IMR-90 (cell line): Measurements from ENCODE around the gene FBXO31. TPM values are rescaled to one million over a fixed set of nuclear protein-coding genes. Genes with fewer than 3 reads are reported as not detected.

Experiments
- ATAC-seq: fragments of 200-7000 bp; cut with Tn5 transposase; 2 replicates; pipeline ENCODE4 v1.9.1; 2020; ENCODE audit warnings: low read depth, mild to moderate bottlenecking, moderate library complexity
- BruUV-seq: library from RNA; stranded (reverse); fragments of 400-500 nt; replicated peaks from 2 replicates; lab custom pipeline; 2021; lab: Mats Ljungman, UMichigan
- CTCF ChIA-PET: fragments of 300-600 bp; formaldehyde crosslinking; extraction: SDS; loops from one replicate; lab custom pipeline; 2021; ENCODE audit warnings: antibody characterized with exemption; lab: Yijun Ruan, JAX
- POLR2A ChIA-PET: fragments of 300-600 bp; sonication (Branson Sonifier 250); formaldehyde crosslinking; loops from one replicate; lab custom pipeline; 2022; ENCODE audit warnings: antibody characterized with exemption; ENCODE audit not compliant: unreplicated experiment; lab: Charles Lee
- DNase-seq: peaks from one replicate; pipeline ENCODE4 v3.0.0; 2013
- H2AFZ ChIP-seq: replicated peaks from 2 replicates; pipeline ENCODE3; 2013; ENCODE audit warnings: low read length, mild to moderate bottlenecking; ENCODE audit not compliant: poor library complexity
- H2AK5ac ChIP-seq: 2 replicates; pipeline ENCODE4 v1.6.1; 2013; ENCODE audit warnings: low read depth, low read length, inconsistent platforms
- H2AK9ac ChIP-seq: replicated peaks from 2 replicates; pipeline ENCODE3; 2013; ENCODE audit warnings: mild to moderate bottlenecking, low read depth, low read length, moderate library complexity; ENCODE audit not compliant: poor library complexity
- H2BK120ac ChIP-seq: 2 replicates; pipeline ENCODE4 v1.6.1; 2013; ENCODE audit warnings: low read depth, low read length, inconsistent platforms
- H2BK15ac ChIP-seq: 3 replicates; pipeline ENCODE4 v1.6.1; 2013; ENCODE audit warnings: low read depth, low read length, inconsistent platforms
- H2BK20ac ChIP-seq: 2 replicates; pipeline ENCODE4 v1.6.1; 2013; ENCODE audit warnings: low read depth, mild to moderate bottlenecking, inconsistent platforms, low read length, moderate library complexity
- H2BK5ac ChIP-seq: 2 replicates; pipeline ENCODE4 v1.6.1; 2013; ENCODE audit warnings: mild to moderate bottlenecking, low read depth, low read length, inconsistent platforms; ENCODE audit not compliant: poor library complexity, severe bottlenecking
- H3K14ac ChIP-seq: replicated peaks from 2 replicates; pipeline ENCODE4 v1.6.1; 2013; ENCODE audit warnings: low read depth, low read length, inconsistent platforms
- H3K18ac ChIP-seq: 2 replicates; pipeline ENCODE4 v1.6.1; 2013; ENCODE audit warnings: low read depth, low read length, control low read depth
- H3K23ac ChIP-seq: 2 replicates; pipeline ENCODE4 v1.6.1; 2013; ENCODE audit warnings: low read depth, low read length, inconsistent platforms
- H3K27ac ChIP-seq: 2 replicates; pipeline ENCODE4 v1.5.1; 2013; ENCODE audit warnings: mild to moderate bottlenecking, control low read depth, low read length; ENCODE audit not compliant: insufficient read depth
- H3K27me3 ChIP-seq: 2 replicates; pipeline ENCODE4 v1.6.1; 2013; ENCODE audit warnings: low read length; ENCODE audit not compliant: control insufficient read depth, insufficient read depth
- H3K36me3 ChIP-seq: 2 replicates; pipeline ENCODE4 v1.6.1; 2013; ENCODE audit warnings: low read length, mixed read lengths; ENCODE audit not compliant: control insufficient read depth, insufficient read depth
- H3K4ac ChIP-seq: 2 replicates; pipeline ENCODE4 v1.6.1; 2013; ENCODE audit warnings: low read depth, low read length, inconsistent platforms
- H3K4me1 ChIP-seq: 2 replicates; pipeline ENCODE4 v1.6.1; 2013; ENCODE audit warnings: low read length, mixed read lengths; ENCODE audit not compliant: control insufficient read depth, insufficient read depth
- H3K4me2 ChIP-seq: 2 replicates; pipeline ENCODE4 v1.6.1; 2013; ENCODE audit warnings: low read depth, mild to moderate bottlenecking, control low read depth, low read length, moderate library complexity
- H3K4me3 ChIP-seq: 2 replicates; pipeline ENCODE4 v1.5.1; 2013; ENCODE audit warnings: low read depth, mild to moderate bottlenecking, control low read depth, low read length, moderate library complexity; ENCODE audit not compliant: insufficient read depth
- H3K56ac ChIP-seq: 2 replicates; pipeline ENCODE4 v1.6.1; 2013; ENCODE audit warnings: low read length, inconsistent platforms; ENCODE audit not compliant: insufficient read depth; ENCODE audit errors: extremely low read depth
- H3K79me1 ChIP-seq, 2 experiments: 2 replicates each; pipeline ENCODE4 v1.6.1; 2013; ENCODE audit warnings: low read length in 2 of 2, inconsistent platforms in 1 of 2, low read depth in 1 of 2
- H3K9ac ChIP-seq: 2 replicates; pipeline ENCODE4 v1.6.1; 2013; ENCODE audit warnings: low read depth, low read length, control low read depth
- H3K9me1 ChIP-seq: 2 replicates; pipeline ENCODE4 v1.6.1; 2013; ENCODE audit warnings: low read length, inconsistent platforms; ENCODE audit not compliant: insufficient read depth
- H3K9me3 ChIP-seq: 2 replicates; pipeline ENCODE4 v1.6.1; 2013; ENCODE audit warnings: low read length; ENCODE audit not compliant: control insufficient read depth, insufficient read depth
- H4K20me1 ChIP-seq: 2 replicates; pipeline ENCODE4 v1.6.1; 2013; ENCODE audit warnings: low read length, inconsistent platforms; ENCODE audit not compliant: insufficient read depth
- H4K5ac ChIP-seq: 2 replicates; pipeline ENCODE4 v1.6.1; 2013; ENCODE audit warnings: mild to moderate bottlenecking, low read depth, low read length, control low read depth
- H4K8ac ChIP-seq, 2 experiments: 2 replicates each; pipeline ENCODE4 v1.6.1; 2013; ENCODE audit warnings: low read depth in 2 of 2, low read length in 2 of 2, control low read depth in 1 of 2, inconsistent platforms in 1 of 2
- H4K91ac ChIP-seq: 2 replicates; pipeline ENCODE4 v1.6.1; 2013; ENCODE audit warnings: low read depth, low read length, inconsistent platforms; ENCODE audit not compliant: insufficient read depth
- BHLHE40 ChIP-seq: fragments of 150-350 bp; IDR thresholded peaks from 2 replicates; pipeline ENCODE4 v1.6.1; 2016; ENCODE audit warnings: mild to moderate bottlenecking, low read depth, low read length
- CEBPB ChIP-seq: IDR thresholded peaks from 2 replicates; pipeline ENCODE4 v1.6.1; 2012; ENCODE audit warnings: low read depth, low read length, improper control_type of control experiment
- CHD1 ChIP-seq: IDR thresholded peaks from 2 replicates; pipeline ENCODE4 v1.6.1; 2012; ENCODE audit warnings: low read depth, low read length, improper control_type of control experiment
- FOS ChIP-seq: fragments of 150-350 bp; IDR thresholded peaks from 2 replicates; pipeline ENCODE4 v1.6.1; 2016; ENCODE audit warnings: low read depth, low read length
- MAFK ChIP-seq: IDR thresholded peaks from 2 replicates; pipeline ENCODE4 v1.6.1; 2012; ENCODE audit warnings: low read depth, low read length, improper control_type of control experiment
- MAZ ChIP-seq: IDR thresholded peaks from 2 replicates; pipeline ENCODE4 v1.6.1; 2012; ENCODE audit warnings: low read depth, mild to moderate bottlenecking, low read length, improper control_type of control experiment, moderate library complexity, borderline replicate concordance
- MXI1 ChIP-seq: IDR thresholded peaks from 2 replicates; pipeline ENCODE4 v1.6.1; 2012; ENCODE audit warnings: low read depth, mild to moderate bottlenecking, low read length, moderate library complexity, borderline replicate concordance
- RFX5 ChIP-seq: IDR thresholded peaks from 2 replicates; pipeline ENCODE4 v1.8.0; 2012; ENCODE audit warnings: low read depth, mild to moderate bottlenecking, low read length, moderate library complexity
- SMC3 ChIP-seq: fragments of 150-350 bp; IDR thresholded peaks from 2 replicates; pipeline ENCODE4 v1.6.1; 2016; ENCODE audit warnings: low read depth, mild to moderate bottlenecking, antibody characterized with exemption, low read length, moderate library complexity
- WGBS, 2 experiments: methylation state at CpG; one replicate each; pipeline versions ENCODE4 v1.1.5 to v1.1.7; 2013; ENCODE audit warnings: missing lambda C conversion rate in 2 of 2; ENCODE audit not compliant: insufficient read length in 1 of 2; ENCODE audit errors: extremely low coverage in 2 of 2; 5-methylcytosine and 5-hydroxymethylcytosine counted together
- dilution Hi-C: fragments of 300-500 bp; cut with HindIII; formaldehyde crosslinking; loops from one replicate; pipeline ENCODE4 v1.14.3; 2018; ENCODE audit warnings: low sequenced_read_pairs; ENCODE audit not compliant: unreplicated experiment
- in situ Hi-C: fragments of 300-500 bp; cut with MboI; formaldehyde crosslinking; loops from 3 replicates; pipeline ENCODE4 v1.14.3; 2019; ENCODE audit warnings: low sequenced_read_pairs, inconsistent platforms, mixed read lengths
- intact Hi-C: fragments of 100-400 bp; cut with micrococcal nuclease; formaldehyde crosslinking; loops from 2 replicates; pipeline ENCODE4 v1.10.0; 2022
- polyA plus RNA-seq, 3 experiments: library from polyadenylated mRNA; depleted of rRNA; stranded (reverse); fragments of >200 nt; gene quantifications; 2 replicates each; pipeline ENCODE4 v1.2.3, GENCODE V29; 2012; ENCODE audit warnings: low replicate concordance in 1 of 3
- total RNA-seq: library from RNA; depleted of rRNA; stranded (reverse); fragments of >200 nt; gene quantifications from 2 replicates; pipeline ENCODE4 v1.2.3, GENCODE V29; 2012
- TF ChIP-seq, protein P1 (sequence below): fragments of 150-350 bp; IDR thresholded peaks from 2 replicates; pipeline ENCODE4 v1.6.1; 2016; ENCODE audit warnings: low read depth, mild to moderate bottlenecking, low read length, moderate library complexity, borderline replicate concordance
- TF ChIP-seq, protein P2 (sequence below): fragments of 150-350 bp; IDR thresholded peaks from 2 replicates; pipeline ENCODE4 v1.6.1; 2017; ENCODE audit warnings: mild to moderate bottlenecking, antibody characterized with exemption, low read length, low read depth

The FBXO31 gene
- total and polyA plus RNA-seq, 2 of the 4 experiments (the other 2 are of a cell fraction): 10.4 to 16.9 TPM

DNA sequence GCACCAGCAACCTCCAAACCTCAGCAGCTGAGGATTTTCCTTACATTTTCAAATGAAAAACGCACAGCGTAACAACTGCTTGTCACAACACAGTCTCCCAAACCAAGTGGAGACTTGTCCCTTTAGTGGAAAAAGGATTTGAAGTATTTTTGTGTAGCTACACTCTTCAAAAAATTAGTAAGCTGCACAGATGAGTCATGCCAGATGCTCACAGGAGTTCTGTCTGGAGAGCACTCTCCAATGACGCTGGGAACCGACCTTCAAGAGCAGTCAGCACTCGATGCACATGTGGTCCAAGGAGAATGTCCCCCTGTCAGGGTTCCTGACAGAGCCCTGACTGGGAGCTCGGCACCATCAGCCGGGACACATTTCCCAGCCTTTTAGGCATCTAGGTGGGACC, 48.4 kb upstream of the FBXO31 start:
- peaks cover 47% of the 10 kb centered on the region for H4K20me1 ChIP-seq
- no peak overlapping the region for H4K91ac ChIP-seq
- no peak overlapping the region for H3K14ac ChIP-seq
- no peaks in the 10 kb centered on the region for H3K9me3 ChIP-seq
- H2BK15ac ChIP-seq: no peak overlapping the region
- H2BK20ac ChIP-seq: no peak overlapping the region
- H3K18ac ChIP-seq: no peak overlapping the region
- 20% methylated on average over 1 of the region's 7 CpGs; no CpG with 5 or more reads in 1 of the 2 experiments for WGBS, 2 experiments
- no peak overlapping the region for H3K4me2 ChIP-seq
- CTCF ChIA-PET: no interaction called here
- no peak overlapping the region for H2BK5ac ChIP-seq
- H2AK5ac ChIP-seq: no peak overlapping the region; the same call in 1 of the 2 replicates
- H3K9me1 ChIP-seq: peaks cover 20% of the 10 kb centered on the region
- BruUV-seq: no TSS peak
- peaks cover 22% of the 10 kb centered on the region for H3K4me1 ChIP-seq
- H3K56ac ChIP-seq: no peak overlapping the region
- H2BK120ac ChIP-seq: no peak overlapping the region
- no peak overlapping the region for H3K27ac ChIP-seq
- H4K5ac ChIP-seq: no peak overlapping the region
- H4K8ac ChIP-seq: no peak overlapping the region
- H3K9ac ChIP-seq: no peak overlapping the region
- peak; percentile 75 for ATAC-seq
- dilution Hi-C loops: no loop called here
- H3K4me3 ChIP-seq: no peak overlapping the region
- no peaks in the 10 kb centered on the region for H3K27me3 ChIP-seq
- in situ Hi-C loops: no loop called here
- H3K36me3 ChIP-seq: peaks cover 5% of the 10 kb centered on the region
- peak; percentile 94 for DNase-seq
- H3K4ac ChIP-seq: no peak overlapping the region
- intact Hi-C loops: loop anchor here (5.0 kb wide), 1 partner anchor 35 kb away; no protein-coding TSS in a partner anchor
- peak overlapping the region; percentile 8 for H2AK9ac ChIP-seq
- no peak overlapping the region for H3K23ac ChIP-seq
- peaks cover 23 to 74% of the 10 kb centered on the region in 2 experiments; a peak in 3 of 4 replicates for H3K79me1 ChIP-seq
- H2AFZ ChIP-seq: peak overlapping the region; percentile 44
- TF ChIP-seq SMC3 (no peak), CEBPB (no peak), MAFK (no peak), MAZ (no peak), CHD1 (no peak), MXI1 (peak; percentile 91), FOS (peak; percentile 88), BHLHE40 (0 out of 2 replicates have a peak, but pooled peaks have one; percentile 49), RFX5 (no peak)
- TF ChIP-seq, protein P1, sequence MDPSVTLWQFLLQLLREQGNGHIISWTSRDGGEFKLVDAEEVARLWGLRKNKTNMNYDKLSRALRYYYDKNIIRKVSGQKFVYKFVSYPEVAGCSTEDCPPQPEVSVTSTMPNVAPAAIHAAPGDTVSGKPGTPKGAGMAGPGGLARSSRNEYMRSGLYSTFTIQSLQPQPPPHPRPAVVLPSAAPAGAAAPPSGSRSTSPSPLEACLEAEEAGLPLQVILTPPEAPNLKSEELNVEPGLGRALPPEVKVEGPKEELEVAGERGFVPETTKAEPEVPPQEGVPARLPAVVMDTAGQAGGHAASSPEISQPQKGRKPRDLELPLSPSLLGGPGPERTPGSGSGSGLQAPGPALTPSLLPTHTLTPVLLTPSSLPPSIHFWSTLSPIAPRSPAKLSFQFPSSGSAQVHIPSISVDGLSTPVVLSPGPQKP: no peak
- TF ChIP-seq, protein P2, sequence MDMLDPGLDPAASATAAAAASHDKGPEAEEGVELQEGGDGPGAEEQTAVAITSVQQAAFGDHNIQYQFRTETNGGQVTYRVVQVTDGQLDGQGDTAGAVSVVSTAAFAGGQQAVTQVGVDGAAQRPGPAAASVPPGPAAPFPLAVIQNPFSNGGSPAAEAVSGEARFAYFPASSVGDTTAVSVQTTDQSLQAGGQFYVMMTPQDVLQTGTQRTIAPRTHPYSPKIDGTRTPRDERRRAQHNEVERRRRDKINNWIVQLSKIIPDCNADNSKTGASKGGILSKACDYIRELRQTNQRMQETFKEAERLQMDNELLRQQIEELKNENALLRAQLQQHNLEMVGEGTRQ: peak; percentile 37; the same call in 1 of the 2 replicates
- POLR2A ChIA-PET: interaction anchor here (0.6 kb wide), 1 partner anchor 113 kb away, joined by 4 read pairs; no protein-coding TSS in a partner anchor
